GM19193 (cell line): ENCODE results near the gene ZNF814.

Experiments used
- POLR2A ChIP-seq: IDR thresholded peaks from 4 replicates; pipeline ENCODE4 v1.6.1; 2011; ENCODE audit not compliant: insufficient read depth, insufficient read length; ENCODE audit errors: extremely low read depth

The ZNF814 gene

DNA sequence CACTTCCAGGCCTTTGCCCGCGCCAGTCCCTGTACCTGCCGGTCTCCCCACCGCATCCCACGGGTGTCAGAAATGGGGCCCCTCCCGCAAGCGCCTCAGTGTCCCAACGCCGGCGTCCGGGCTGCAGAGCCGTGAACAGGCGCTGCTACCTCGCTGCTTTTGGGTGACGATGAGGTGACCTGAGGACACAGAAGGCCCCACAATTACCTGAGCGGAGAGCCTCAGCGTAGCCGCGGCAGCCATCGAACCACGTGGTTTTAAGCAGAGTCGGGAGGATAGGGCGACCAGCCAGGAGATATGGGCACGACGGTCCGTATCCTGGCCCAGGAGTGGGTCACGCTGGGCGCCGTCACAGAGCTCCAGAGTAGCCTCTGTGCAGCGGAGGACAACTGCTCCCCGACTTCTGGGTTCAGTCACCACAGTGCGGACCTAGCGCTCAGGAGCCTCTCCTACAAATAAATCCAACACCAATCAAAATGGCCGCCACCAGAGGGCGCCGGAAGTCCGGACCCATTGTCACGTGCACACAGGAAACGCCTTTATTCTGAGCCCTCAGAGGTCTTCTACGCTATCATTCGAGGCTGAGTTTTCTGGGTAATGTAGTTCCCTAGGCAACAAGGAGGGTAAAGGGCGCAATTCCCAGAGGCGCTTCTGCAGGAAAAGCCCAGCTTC lies at the start of gene ZNF814:
TSS of gene ZNF814 (minus strand) at position 478 of the 672 bp plus-strand sequence. CDS start at position 243, 235 bp downstream.
- peak; percentile 65 for TF ChIP-seq POLR2A

DNA sequence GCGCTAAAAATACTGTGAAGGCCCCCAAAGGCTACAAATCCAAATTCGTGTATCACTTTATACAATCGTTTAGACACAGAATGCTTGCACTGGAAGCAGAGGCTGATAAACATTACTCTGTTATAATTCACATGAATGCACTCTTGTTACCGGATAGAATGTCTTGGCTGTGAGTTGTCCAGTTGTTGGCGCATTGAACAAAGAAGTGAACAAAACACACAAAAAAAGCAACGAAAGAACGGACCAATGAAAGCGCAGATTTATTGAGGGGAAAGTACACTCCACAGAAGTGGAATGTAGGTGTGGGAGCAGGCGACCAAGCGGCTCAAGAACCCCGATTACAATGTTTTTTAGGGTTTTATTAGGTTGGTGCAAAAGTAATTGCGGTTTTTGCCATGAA lies 46.9 kb upstream of the ZNF814 start:
- no peak for TF ChIP-seq POLR2A

DNA sequence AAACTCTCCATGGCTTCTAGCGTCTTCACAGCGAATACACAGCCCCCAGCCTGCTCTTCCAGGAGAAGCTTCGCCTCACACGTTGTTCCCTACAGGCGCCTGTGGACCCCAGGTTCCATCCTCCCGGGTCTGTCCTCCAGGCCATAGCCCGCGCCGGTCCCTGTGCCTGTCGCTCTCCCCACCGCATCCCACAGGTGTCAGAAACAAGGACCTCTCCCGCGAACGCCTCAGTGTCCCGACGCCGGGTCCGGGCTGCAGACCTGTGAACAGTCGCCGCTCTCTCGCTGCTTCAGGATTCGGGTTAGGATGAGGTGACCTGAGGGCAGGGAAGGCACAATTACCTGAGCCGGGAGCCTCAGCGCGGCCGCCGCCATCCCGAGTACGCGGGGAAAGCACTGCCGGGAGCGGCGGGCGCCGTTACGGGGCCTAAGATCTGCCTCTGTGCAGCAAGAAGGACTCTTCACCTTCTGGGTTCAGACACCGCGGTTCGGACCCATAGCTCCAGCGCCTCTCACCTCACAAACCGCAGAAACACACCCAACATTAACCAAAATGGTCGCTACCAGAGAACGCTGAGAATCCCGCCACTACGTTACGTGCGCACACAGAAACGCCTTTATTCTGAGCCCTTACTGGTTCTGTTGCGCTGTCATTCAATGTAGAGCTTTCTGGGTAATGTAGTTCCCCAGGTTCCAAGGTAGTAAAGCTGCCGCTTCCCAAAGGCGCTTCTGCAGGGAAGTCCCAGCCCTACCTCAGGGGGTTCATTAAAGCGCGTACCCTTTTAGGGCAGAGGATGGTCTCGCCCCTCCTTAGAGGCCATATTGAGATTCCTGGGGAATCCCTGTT lies 46.2 kb upstream of the ZNF814 start, which contains the start of gene ZNF418:
TSS of gene ZNF418 (minus strand) at position 583 of the 846 bp plus-strand sequence. CDS start 1,580 bp downstream, outside the sequence.
- peak; percentile 32 for TF ChIP-seq POLR2A

DNA sequence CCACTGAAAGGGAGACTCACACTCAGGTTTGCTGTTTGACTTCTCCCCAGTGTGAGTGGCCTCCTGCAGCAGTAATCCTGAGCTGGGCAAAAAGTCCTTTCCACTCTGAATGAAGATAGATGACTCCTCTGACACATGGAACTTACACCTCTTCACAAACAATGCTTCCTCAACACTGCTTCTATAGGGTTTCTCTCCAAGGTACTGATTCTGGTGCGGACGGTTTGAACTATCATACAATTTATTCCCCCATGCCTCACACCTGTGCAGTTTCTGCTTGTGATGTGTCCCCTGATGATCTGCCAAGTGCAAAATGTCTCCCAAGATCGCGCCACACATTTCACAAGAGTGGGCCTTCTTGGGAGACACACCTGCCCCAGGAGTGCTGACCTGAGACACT lies 38.8 kb upstream of the ZNF814 start:
- TF ChIP-seq POLR2A, result no peak

DNA sequence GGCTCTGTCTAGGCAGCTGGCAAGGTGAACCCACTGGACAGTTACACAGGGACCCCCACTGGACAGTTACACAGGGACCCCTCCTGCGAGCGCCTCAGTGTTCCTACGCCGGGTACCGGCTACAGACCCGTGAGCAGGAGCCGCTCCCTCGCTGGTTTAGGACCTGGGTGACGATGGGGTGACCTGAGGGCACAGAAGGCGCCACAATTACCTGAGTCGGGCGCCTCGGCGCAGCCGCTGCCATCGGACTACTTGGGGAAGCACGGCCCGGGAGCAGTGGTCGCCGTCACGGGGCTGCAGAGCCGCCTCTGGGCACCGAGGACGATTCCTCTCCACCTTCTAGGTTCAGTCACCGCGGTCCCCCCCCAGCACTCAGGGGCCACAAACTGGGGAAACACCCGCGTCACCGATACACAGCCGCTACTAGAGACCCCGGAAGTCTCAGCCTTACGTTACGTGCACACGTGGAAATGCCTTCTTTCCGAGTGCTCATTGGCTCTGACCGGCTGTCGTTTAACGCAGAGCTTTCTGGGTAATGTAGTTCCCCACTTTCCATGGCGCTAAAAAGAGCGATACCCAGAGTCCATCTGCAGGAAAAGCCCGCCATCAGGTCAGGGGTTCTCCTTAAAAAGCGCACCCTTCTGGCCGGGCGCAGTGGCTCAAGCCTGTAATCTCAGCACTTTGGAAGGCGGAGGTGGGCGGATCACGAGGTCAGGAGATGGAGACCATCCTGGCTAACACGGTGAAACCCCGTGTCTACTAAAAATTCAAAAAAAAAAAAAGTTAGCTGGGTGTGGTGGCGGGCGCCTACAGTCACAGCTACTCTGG lies 27.5 kb upstream of the ZNF814 start, which contains the start of gene ZNF417:
TSS of gene ZNF417 (minus strand) at position 425 of the 828 bp plus-strand sequence. CDS start at position 244, 181 bp downstream.
- TF ChIP-seq POLR2A, result peak; percentile 64

DNA sequence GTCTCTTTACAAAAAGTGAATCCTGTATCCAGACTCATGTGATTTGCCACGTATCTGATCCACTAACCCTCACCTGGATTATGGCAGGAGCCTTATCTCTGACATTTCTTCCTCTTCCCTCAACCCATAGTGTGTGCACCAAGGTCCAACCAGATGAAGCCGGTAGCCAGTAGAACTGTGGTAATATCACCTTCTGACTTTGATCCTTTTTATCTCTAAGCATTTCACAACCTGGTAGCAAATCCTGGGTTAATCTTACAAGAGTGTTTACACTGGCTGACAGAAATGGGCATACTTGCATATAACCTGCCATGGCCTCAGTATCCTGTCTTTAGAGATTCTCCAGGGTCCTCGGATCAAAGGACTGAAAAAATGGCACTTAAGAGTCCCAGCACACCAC lies 25.7 kb upstream of the ZNF814 start:
- no peak for TF ChIP-seq POLR2A

DNA sequence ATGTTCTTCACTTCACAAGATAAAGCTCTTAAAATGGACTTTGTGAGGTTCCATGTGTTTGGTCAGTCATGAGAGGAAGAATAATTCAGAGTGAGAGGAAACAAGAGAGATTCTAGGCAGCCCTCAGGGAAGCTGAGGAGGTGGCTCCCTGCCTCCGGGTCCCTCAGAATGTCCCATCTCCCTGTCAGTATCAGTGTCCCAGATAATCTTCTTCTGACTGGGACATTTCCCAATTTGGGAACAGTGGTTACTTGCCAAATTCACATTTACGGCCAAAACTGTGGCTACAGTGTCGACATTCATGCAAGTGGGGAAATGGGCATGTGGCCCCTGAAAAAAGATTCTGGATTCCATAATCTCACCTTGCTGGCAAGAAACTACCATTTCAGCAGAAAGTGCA lies 18.6 kb upstream of the ZNF814 start:
- TF ChIP-seq POLR2A, result no peak

DNA sequence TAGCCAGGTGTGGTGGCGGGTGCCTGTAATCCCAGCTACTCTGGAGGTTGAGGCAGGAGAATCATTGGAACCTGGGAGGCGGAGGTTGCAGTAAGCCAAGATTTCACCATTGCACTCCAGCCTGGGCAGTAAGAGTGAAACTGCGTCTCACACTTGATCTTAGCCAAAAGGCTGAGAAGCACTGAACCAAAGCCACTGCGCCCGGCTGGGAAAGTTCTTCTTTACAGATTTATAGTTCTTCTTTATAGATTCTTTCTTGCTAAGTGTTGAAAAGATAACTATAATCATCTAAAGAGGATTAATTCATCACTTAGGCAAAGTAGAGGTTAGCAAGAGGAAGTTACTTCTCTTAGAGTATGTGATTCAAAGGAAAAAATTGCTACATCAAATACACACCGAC lies 16.4 kb upstream of the ZNF814 start:
- no peak for TF ChIP-seq POLR2A

DNA sequence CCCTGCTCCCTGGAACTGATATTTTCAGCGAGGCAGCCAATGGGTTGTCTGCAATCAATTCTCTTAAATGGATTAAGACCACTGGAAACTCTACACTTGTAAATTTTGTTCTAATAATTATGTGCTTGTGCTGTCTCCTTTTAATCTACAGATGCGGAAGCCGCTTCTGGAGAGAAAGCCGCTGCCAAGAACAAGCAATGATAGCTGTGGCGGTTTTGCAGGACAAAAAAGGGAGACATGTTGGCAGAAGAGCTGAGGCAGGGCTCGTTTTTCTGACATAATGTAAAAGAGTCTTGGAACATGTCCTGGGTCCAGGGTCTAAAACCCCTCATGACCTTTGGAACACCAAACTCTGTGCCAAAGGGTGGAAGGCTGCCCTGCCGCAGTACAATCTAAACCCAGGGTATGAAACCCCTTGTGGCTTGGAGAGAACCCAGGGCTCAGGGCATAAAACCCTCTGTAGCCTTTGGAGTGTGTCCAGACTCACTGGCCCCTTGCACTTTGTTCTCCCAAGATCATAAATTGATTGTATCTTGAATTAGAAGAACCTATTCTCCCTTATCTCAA lies 14.9 kb upstream of the ZNF814 start:
- no peak for TF ChIP-seq POLR2A

DNA sequence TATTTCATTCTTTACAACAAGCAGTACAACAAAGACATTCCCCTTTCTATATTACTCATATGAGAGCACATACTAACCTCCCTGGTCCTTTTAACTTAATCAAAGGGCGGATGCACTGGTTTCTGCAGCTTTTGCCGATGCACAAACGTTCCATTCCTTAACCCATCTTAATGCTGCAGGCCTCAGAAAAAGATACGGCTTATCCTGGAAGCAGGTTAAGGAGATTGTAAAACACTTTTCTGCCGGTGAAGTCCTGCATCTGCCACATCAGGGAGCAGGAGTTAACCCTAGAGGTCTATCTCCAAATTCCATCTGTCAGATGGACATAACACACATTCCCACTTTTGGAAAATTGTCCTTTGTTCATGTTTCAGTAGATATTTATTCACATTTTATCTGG lies 11.5 kb upstream of the ZNF814 start:
- no peak for TF ChIP-seq POLR2A

DNA sequence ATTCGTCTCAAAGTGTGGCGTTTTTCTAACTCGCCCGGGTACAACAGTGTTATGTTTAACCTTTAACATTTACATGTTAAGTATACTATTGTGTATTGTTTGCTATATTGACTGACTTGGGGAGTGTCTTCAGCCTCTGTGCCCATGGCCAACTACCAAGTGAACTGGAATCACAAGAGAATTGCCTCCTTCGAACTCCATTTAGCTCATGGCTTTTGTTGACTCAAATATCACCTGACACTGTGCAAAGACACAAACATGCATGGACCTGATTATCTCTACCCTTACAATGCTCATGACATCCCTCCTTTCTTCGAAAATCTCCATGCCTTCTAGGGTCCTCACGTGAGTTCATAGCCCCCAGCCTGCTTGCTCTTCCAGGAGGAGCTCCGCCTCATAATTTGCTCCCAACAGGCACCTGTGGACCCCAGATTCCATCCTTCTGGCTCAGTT lies 704 bp downstream of the ZNF814 start:
- no peak for TF ChIP-seq POLR2A

DNA sequence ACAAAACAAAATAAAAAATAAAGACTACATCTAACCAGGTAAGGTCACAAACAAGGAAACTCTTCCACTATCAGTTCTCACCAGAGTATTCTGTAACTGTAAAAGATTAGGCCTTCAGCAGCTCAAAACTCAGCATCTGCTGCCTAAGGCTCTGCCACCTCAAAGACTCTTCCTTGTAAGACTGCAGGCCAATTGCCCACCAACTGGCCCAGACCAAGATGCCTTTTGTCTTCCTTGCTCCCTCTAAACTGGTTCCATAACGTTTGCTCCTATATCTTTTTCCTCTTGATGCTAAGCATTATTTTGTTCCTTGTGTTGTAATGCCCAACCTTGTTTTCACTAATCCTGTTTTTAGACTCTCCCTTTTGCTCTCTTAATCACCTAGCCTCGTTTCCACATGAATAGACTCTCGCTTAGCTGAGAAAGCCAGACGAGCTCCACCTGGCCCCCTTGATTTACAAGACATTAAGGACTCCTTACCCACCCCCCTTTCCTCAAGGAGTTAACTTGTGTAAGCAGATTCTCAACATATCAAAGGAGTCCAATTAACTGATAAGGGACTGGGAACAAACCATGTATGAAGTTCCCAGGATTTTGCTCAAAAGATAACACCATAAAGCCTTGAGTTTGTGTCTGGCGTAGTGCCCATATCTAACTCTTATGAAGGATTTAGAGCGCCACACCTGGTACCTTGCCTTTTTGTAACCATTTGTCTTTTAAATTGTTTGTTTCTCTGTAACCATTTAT lies 1.5 kb downstream of the ZNF814 start:
- no peak for TF ChIP-seq POLR2A

DNA sequence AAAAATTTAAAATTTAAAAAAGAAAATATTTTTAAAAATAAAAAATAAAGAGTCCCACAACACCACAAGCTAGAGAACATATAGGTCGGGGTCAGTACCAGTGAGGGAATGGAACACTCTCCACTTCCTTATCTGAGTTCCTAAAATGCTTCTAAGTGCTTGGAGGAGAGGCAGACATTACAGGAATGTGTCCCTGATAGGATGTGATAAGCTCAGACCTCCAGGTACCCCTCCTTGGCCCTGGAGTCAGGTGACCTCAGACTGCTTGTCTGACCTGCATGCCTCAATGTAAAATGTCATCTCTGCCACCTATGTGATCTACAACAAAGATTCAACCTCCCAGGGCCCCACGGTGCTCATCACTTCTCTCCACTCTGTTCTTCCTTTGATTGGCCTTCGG lies 2.8 kb downstream of the ZNF814 start:
- TF ChIP-seq POLR2A, result no peak

DNA sequence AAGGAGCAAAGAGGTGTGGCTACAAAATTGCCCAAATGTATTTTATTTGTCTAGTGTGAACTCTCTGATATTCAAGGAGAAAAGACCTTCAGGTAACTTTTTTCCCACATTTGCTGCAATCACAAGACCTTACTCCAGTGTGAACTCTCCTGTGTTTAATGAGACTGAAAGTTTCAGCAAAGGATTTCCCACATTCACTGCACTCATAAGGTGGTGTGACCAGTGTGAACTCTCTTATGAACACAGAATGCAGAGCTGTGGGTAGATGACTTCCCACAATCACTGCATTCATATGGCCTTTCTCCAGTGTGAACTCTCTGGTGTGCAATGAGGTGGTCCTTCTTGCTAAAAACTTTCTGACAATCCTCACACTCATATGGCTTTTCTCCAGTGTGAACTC lies 16.4 kb downstream of the ZNF814 start:
- no peak for TF ChIP-seq POLR2A
